Activated T-cell treated with anti-CD3 and anti-CD28 coated beads for 1 hour (primary cell): ENCODE results near the gene TOLLIP.

Experiments used
- DNase-seq: peaks from one replicate; pipeline ENCODE4 v3.0.0-alpha.2; 2020; ENCODE audit warnings: low read depth

TOLLIP gene

DNA sequence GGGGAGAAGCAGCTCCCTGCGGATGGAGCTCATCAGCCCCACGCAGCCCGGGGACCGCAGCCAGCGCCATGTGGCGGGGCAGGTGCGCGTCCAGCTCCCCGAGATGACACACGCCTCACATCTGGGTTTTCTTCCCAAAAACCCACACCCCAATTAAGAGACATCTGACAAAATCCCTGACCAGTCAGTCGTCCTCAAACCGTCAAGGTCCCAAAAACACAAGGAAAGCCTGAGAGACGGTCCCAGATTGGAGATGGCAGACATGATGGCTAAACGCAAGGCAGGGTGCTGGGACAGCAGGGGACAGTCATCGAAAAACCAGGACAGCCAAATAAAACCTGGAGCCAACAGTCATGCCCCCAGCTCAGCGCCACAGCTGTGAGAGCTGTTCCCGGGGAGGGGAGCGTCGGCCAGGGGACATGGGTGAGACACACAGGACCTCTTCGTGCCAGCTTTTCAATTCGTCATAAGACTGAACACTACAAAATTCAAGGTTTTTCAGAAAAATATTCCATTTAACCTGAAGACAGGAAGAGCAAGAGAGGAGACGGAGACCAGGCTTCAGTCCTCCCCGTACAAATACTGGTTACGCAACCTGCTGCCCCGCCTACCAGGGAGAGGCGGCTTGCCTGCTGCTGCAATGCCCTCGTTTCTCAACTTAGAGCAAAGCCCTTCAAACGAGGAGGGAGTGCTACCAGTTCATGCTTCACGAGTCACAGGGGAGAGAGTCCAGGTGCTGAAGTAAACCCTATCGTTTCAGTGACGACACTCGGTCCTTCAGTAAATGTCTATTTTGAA, 10.5 kb downstream of the TOLLIP start:
- DNase-seq: no peak

DNA sequence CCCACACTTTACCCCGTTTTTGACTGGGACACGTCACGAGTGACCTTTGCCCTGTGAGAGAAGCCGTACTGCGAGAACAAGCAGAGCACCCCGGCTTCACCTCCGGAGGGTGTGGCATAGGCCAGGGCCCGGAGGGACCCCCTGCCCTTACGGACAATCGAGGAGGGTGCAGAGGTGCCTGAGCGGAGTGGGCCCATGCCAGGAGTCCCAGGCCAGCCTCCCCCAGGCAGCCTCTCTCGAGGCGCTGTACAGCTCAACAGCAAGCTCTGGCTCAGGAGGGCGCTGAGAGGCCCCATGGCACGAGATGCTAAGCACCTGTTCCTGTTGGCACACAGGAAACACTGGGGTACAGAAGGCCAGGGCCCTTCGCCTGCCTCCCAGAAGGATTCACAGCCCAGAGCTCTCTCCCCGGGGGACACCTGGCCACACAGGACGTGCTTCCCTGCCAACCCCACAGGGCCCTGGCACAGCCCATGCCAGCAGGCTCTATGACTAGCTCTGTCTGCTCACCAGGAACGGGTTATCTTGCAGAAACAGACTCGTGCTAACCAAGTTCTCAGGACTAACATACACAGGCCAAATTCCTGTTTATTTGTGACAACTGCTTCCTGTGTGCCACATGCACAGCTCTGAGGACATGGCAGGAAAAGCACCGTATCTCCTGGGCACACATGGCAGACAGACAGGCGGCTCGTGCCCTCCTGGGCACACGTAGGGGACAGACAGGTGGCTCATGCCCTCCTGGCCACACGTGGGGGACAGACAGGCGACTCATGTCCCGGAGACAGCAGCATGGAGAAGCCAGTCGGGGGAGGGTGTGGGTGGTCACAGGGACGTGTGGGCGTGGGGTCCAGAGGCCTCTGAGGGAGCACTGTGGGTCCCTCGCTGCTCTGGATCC, 11.6 kb downstream of the TOLLIP start:
- DNase-seq: no peak

DNA sequence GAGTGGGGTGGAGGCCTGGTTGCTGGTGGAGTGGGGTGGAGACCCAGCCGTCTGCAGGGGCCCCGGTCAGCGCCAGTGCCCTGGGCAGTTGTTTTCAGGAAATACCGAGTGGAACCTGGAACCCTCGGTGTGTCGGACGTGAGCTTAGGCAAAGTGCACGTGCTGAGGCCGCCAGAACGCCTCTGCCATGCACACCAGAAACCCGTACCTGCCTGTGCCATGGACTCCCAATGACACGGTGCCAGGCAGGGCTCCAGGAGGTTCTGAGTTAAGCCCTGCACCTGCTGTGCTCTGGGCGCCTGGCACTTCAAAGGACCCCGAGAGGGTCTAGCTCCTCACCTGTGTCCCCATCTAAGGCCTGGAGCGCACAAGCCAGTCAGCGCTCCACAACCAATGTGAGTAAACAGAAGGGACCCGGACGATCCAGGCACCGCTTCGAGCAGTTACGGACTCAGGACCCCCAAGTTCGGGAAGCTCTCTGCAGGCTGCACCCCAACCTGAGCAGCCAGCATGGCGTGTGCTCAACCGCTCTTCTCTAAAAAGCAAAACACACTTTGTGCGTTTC, 12.3 kb downstream of the TOLLIP start:
- DNase-seq: no peak

DNA sequence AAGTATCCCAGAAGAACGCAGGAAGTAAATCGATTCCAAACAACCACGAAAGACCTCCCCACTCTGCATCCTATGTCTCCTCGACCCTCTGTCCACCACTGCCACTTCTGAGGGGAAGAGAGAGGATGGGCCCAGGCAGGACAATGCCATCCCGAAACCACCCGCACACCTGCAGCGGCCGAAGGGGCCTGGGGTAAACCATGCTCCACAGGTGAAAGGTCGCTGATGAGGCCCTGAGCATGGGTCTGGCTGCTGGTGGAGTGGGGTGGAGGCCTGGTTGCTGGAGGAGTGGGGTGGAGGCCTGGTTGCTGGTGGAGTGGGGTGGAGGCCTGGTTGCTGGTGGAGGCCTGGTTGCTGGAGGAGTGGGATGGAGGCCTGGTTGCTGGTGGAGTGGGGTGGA, 13.1 kb downstream of the TOLLIP start:
- DNase-seq: no peak

DNA sequence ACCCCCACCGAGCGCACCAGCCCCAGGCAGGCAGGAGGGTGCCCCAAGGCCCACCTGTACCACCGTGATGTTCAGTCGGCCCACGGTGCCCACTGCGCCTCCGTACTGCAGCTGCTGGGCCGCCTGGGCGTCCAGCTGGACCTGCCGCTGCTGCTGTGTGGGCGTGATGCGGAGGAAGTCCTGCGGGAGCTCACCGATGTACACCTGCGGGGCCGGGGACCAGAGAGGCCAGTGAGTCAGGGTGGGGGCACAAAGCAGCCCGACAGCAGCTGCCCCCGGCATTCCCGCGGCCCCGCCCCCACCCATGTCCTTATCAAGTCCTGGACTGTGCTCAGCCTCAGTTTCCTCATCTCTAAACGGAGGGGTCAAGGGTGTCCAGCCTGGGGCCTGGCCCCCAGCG, 13.8 kb downstream of the TOLLIP start:
- DNase-seq: no peak

DNA sequence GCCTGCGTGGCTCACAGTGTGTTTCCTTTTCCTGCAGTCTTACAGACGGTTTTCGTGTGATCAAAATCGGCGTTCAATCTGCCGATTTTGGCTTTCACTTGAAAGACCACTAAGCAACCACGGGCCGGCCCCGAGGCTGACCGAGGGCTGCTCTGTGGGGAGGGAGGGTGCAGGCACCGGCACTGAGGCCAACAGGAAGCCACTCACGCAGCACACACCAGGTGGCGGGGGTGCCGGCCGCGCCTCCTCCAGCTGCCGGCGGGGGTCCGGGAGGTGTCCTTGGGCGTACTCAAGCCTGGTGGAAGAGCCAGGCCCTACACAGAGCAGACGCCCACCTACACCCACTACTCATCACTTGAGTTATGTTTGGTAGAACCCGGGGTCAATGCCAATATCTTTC, 14.3 kb downstream of the TOLLIP start:
- no peak for DNase-seq

DNA sequence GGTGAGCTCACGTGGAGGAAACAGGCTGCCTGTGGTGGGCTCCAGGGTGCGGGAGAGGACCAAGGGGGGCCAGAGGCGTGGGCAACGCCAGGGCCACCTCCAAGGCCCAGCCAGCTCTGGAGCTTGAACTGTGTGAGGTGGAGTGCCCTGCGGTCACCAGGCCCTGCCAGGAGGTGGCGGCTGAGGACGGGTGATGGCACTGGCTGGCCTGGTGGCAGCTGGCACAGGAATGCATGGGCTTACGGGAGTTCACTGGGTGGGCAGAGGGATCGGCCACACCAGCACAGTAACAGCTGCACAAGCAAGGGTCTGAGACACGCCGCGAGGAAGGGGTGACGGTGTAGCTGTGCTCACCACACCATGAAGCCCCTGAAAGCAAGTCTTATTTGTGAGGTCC, 15.8 kb downstream of the TOLLIP start:
- no peak for DNase-seq

DNA sequence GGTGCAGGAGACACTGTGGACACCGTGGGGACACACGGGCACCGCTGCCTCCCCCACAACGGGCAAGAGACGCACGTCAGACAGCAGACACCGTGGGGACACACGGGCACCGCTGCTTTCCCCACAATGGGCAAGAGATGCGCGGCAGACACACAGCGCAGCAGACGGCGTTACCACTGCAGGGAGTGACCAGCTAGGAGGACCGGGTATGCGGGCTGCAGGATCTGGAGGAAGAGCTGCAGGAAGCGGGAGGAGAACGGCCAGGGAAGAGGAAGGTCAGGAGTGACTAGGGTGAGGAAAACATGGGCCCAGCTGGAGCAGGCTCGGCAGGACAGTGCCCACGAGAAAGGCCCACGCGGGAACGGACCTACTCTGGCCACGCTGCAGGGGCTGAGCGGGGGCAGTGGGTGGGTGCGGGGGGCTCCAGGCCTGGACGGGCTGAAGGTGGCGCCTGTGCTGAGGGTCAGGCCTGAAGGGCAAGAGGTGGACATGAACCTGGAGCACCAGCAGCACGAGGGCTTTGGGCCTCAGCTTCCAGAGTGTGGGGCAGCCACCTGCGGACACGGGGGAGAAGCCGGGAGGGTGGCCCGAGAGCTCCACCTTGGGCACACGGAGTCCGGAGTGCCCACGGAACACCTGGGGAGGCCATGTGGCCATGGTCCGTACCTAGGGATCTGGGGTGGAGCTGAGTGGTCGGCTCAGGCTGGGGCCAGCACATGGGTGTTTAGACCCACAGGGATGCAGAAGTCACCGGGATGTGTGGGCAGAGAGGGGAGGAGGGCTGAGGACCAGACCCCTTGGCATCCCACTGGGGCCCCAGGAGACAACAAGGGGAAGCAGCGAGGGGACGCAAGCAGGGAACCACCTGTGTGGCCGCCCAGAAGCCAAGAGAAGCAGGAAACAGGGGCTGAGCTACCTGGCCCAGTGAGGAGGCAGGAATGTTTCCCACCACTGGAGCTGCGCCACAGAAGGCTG, 16.5 kb downstream of the TOLLIP start:
- DNase-seq: no peak

DNA sequence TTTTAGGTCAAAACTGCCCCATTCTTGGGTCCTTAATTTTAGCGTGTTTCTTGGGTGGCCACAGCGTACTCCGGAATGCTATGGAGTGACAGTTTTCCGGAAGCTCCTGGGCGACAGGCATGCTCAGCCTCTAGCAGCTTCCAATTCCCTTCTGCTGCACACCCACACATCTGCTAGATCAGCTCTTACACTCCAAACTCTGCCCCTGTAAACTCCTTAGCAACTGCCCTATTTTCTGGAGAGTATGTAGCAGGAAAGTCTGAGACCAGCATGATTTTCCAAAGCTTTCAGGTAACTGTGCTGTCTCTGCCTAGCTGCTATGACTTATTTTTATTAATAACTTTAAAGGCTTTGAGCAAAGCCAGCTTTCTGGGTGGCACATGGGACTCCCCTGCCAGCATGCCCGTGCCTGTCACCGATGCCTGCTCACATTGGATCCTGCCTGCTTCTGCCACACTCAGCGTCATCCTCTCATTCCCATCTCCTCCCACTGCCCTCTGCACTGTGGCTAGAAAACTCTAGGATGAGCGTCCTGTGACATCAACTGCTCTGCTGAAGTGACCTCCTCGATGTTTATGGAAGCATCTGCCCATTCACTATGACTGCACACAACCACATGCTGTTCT, 17.3 kb downstream of the TOLLIP start:
- no peak for DNase-seq

DNA sequence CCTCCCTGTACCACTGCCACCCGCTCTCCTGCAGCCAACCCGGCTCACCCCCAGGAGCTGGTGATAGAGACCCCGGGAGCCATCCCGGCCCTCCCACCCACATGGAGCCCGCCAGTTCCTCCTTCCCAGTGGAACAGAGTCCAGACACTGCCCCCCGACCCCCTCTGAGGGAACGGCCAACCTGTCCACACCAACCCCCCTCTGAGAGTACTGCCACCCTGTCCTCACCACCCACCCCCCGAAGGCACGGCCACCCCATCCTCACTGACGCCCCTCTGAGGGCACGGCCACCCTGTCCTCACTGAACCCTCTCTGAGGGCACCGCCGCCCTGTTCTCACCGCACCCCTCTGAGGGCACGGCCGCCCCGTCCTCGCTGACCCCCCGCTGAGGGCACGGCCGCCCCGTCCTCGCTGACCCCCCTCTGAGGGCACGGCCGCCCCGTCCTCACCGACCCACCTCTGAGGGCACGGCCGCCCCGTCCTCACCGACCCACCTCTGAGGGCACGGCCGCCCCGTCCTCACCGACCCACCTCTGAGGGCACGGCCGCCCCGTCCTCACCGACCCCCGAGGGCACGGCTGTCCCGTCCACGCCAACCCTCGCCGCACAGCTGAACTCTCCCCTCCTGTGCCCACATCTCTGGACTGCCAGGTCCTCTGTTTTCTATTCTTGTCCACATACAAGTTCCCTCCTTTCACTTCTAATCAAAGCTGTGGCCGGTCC, 18.0 kb downstream of the TOLLIP start:
- no peak for DNase-seq

DNA sequence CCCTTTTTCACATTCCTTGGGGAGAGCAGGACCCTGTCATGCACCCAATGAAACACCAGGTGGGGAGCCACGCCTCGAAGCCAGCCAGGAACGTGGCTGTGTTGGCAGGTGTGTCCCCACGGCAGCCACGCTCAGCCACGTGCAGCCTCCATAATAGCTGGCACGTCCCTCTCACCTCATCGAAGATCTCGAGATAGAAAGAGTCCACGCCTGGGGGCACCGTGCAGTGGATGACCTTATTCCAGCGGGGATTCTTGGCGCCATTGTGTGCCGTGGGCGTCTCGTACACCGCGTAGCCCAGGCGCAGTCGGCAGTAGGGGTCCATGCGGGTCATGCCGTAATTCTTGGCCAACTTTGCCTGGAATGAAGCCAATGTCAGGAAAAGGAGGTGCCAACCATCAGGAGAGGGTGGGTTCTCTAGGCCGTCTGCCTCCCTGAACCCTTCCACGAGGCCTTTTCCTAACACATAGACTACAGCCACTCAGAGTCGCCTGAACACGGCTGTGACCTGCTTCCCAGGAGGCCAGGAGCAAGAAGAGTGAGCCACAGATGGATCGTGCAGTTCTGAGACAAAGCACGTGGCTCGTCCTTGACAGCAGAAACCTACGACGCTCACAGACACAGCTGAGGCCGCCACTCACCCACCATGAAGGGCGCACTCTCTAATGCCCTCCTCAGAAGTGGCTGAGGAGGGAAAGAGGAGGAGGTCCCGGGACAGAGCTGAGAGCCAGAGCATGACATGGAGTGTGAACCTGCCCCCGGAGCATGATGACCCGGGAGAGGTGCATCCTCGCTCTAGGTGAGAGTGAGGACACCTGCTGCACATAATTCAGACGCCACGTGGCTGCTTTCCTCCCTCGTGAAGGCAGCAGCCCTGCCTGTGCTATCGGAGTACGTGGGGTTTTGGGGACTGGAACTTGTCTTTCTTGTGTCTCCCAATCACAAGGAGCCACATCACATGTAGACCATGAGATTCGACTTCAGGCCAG, 19.1 kb downstream of the TOLLIP start:
- DNase-seq: no peak

DNA sequence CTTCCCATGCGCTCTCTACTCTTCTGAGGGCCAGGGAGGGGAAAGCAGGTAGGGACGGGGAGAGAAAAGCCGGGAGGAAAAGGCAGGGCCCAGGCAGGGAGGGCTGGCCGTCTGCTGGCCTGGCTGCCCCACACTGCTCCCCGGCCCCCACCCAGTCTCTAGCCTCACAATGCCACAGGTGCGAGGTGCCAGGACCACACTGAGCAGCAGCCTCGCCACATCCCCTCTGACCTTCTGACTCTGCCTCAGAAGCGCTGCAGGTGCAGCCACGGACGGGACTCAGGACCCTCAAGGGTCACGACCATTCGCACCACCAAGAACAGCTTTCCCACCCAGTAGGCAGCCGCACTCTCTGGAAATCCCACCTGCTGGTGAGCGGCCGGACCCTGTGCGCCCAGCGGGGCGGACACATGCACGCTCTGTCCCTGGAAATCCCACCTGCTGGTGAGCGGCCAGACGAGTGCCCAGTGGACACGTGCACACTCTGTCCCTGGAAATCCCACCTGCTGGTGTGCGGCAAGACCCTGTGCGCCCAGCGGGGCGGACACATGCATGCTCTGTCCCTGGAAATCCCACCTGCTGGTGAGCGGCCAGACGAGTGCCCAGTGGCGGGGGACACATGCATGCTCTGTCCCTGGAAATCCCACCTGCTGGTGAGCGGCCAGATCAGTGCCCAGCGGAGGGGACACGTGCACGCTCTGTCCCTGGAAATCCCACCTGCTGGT, 20.1 kb downstream of the TOLLIP start:
- no peak for DNase-seq

DNA sequence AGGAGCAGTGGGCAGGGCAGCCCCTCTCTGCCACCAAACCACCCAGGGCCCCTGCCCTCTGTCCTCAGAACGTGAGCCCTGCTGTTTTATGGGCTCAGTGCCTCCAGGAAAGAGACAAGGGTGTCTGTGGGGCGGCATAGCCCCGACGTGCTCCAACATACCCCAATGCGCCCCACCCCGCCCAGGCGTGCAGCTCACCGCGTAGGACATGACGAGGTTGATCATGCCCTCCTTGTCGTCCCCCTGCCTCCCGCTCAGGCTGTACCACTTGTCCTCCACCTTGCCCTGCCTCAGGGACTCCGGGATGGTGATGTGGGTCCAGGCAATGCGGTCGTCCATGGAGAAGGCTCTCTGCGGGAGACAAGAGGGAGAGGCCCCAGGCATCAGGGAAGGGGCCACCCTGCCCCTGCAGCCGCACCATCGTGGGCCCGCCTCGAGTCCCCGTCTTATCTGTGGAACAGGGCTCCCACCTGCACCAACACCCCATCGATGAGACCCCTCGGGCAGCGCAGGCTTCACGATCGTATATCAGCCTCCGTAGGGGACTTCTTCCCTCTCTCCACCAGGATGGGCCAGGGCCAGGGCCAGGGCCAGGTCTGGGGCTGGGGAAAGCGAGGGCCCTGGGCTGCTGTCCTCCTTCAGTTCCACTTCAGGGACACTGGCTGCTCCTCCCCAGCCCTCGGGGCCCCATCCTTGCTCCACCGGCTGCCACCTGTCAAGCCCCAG, 20.8 kb downstream of the TOLLIP start:
- DNase-seq: no peak

DNA sequence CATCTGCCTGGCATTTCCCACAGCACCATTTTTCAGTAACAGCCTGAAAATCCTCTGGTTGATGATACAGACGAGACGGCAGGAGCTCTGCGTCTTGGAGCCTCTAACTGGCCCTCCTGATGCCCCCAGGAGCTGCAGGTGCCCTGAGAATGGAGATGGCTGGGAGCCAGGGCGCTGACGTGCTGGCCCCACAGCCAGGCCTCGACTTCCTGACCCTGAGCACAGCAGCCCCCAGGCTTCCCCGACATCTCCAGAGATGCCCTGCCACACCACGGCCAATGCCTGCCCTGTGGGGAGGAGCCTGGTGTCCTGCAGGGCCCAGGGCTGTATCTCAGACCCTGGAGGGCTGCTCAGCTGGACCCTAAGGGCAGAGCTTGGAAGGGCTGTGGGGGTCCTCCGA, 21.5 kb downstream of the TOLLIP start:
- no peak for DNase-seq

DNA sequence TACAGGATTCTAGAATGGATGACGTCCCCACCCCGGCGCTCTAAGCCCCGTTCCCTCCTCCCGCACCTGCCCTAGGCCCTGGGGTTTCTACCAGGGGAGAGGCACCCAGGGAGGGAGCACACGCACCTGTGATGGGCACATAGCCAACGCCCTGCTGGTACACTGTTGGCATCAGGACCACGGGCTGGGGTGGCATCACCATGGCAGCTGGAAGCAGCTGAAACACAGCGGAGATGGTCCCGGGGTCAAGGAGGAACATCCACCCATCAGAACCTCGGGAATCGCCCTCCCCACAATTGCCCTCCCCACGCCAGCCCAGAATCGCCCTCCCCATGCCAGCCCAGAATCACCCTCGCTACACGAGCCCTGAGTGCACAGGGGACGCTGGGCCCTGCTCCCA, 23.6 kb downstream of the TOLLIP start:
- no peak for DNase-seq

DNA sequence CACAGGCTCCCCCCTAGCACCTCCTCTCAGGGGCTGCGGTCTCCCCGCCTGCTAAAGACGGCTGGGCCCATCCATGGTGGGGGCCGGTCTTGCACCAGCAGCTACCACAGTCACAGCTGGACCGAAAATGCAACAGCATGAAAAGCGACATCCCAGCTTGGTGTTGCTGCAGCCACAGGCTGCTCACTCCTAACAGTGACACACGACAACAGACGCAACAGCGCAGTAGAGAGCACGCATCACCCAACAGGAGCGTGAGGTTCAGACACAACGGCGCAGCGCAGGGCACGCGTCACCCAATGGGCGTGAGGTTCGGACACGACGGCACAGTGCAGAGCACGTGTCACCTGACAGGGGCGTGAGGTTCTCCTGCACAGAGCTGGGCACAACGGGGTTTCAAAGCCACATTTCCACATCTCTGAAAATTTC, 24.1 kb downstream of the TOLLIP start:
- DNase-seq: no peak

DNA sequence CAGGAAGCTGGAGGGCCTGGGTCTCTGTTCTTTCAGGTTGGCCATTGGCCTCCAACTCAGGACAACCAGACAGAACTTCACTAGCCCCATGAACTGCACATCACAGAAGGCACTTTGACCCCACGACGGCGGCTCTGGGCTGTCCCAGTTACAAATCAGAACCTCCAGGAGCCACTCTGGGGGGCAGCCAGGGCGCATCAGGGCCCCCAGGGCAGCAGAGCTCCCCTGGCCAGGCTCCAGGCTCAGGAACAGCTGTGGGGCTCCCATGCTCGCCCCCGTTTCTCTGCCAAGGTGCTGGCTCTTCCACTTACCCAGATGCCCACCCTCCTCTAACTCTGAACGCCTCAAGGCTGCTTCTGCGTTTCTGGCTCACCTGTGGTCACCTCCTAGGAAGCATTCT, 25.5 kb downstream of the TOLLIP start:
- no peak for DNase-seq

DNA sequence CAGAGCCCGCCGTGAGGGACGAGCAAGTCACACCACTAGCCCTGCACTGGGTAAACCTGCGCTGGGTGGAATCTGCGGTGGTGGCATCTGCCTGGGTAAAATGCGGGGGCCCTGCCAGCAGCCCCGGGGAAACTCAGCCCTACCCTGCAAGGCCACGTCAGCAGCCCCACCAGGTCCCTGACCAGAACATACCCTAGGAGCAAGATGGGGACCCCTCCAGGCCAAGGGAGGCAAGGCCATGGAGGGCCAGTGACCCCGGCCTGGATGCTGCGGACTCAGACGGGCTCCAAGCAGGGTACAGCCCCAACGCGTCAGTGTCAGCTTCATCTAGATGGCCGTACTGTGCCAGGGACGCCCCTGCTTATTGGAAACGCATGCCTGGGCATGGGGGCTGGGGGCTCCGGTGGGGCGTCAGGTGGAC, 26.3 kb downstream of the TOLLIP start:
- DNase-seq: no peak
